Putamen (tissue), 1 donor: ENCODE results near the gene METTL26.
"Not testable (repeated sequence)": the region's sequence is repeated elsewhere in the genome, so short reads cannot be mapped to it uniquely, and the experiment has no call there.

Experiments used
- DNase-seq: peaks from one replicate; pipeline ENCODE4 v3.0.0-alpha.2; 2016; ENCODE audit warnings: low spot score

METTL26 gene

GRCh38 chr16:624526-625070 is 11.5 kb downstream of the METTL26 start:
- no peak for DNase-seq

- DNase-seq, result no peak
Measured at GRCh38 chr16:622920-623280, 13.2 kb downstream of the METTL26 start.

GRCh38 chr16:621526-622105 is 14.5 kb downstream of the METTL26 start:
- DNase-seq, result peak; percentile 53

GRCh38 chr16:620700-621525 is 15.2 kb downstream of the METTL26 start:
- no peak for DNase-seq

- no peak for DNase-seq
Measured at GRCh38 chr16:619476-620100, 16.5 kb downstream of the METTL26 start.

GRCh38 chr16:617855-618254 is 18.2 kb downstream of the METTL26 start:
- DNase-seq, result no peak

- no peak for DNase-seq
Measured at GRCh38 chr16:616733-617586, 19.1 kb downstream of the METTL26 start.

GRCh38 chr16:615122-615521 is 21.0 kb downstream of the METTL26 start:
- no peak for DNase-seq

GRCh38 chr16:610513-611381 is 25.4 kb downstream of the METTL26 start:
- peak; percentile 60 for DNase-seq

- DNase-seq, result no peak
Measured at GRCh38 chr16:609984-610383, 26.1 kb downstream of the METTL26 start.

- no peak for DNase-seq
Measured at GRCh38 chr16:609316-609715, 26.8 kb downstream of the METTL26 start.

GRCh38 chr16:608019-608418 is 28.1 kb downstream of the METTL26 start:
- DNase-seq, result no peak

- DNase-seq, result no peak
Measured at GRCh38 chr16:606656-607307, 29.3 kb downstream of the METTL26 start.

GRCh38 chr16:603933-604332 is 32.2 kb downstream of the METTL26 start:
- no peak for DNase-seq

GRCh38 chr16:600781-601180 is 35.3 kb downstream of the METTL26 start:
- DNase-seq, result no peak

- no peak for DNase-seq
Measured at GRCh38 chr16:598823-599739, 37.0 kb downstream of the METTL26 start.

GRCh38 chr16:597655-598054 is 38.5 kb downstream of the METTL26 start:
- not testable (repeated sequence) for DNase-seq

GRCh38 chr16:596736-597060 is 39.4 kb downstream of the METTL26 start:
- no peak for DNase-seq

- no peak for DNase-seq
Measured at GRCh38 chr16:595942-596735, 40.0 kb downstream of the METTL26 start.
